HUES48 (cell line): Measurements from ENCODE around the gene CYP27A1.

Source experiments
- H3K27ac ChIP-seq: one replicate; pipeline ENCODE4 v1.7.0; 2013; ENCODE audit warnings: low read depth, low read length, inconsistent platforms
- H3K27me3 ChIP-seq: 2 replicates; pipeline ENCODE4 v1.6.1; 2013; ENCODE audit warnings: mild to moderate bottlenecking, low read length; ENCODE audit not compliant: control insufficient read depth, insufficient read depth
- H3K36me3 ChIP-seq: 2 replicates; pipeline ENCODE4 v1.6.1; 2013; ENCODE audit warnings: low read length; ENCODE audit not compliant: control insufficient read depth, insufficient read depth
- H3K4me1 ChIP-seq: 2 replicates; pipeline ENCODE4 v1.6.1; 2013; ENCODE audit warnings: mild to moderate bottlenecking, low read length; ENCODE audit not compliant: control insufficient read depth, insufficient read depth
- H3K4me3 ChIP-seq: 2 replicates; pipeline ENCODE4 v1.5.1; 2013; ENCODE audit warnings: mild to moderate bottlenecking, low read depth, low read length
- H3K9ac ChIP-seq: 2 replicates; pipeline ENCODE4 v1.6.1; 2013; ENCODE audit warnings: mild to moderate bottlenecking, low read depth, low read length, moderate library complexity
- H3K9me3 ChIP-seq: 2 replicates; pipeline ENCODE4 v1.6.1; 2013; ENCODE audit warnings: low read length; ENCODE audit not compliant: control insufficient read depth, insufficient read depth

Gene CYP27A1

DNA sequence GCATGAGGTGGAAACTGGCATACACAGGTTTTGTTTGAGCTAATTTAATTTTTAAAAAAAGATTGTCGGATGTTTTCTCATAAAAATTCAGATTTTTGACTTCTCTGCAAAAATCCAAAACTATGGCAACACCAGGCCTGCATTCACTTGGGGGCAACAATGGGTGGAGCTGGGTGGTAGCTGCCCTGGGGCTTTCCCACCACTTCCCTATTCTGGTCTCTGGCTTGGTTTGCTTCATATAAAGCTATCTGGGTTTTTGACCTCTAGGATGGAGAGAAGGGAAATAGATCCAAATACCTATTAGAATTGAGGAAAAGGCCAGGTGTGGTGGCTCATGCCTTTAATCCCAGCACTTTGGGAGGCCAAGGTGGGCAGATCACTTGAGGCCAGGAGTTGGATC lies 5.5 kb upstream of the CYP27A1 start:
- no peak overlapping the region for H3K4me3 ChIP-seq
- peaks cover 6% of the 10 kb centered on the region; the same call in 1 of the 2 replicates for H3K9me3 ChIP-seq
- H3K9ac ChIP-seq: no peak overlapping the region
- H3K27me3 ChIP-seq: peaks cover 9% of the 10 kb centered on the region
- peaks cover 4% of the 10 kb centered on the region; the same call in 1 of the 2 replicates for H3K4me1 ChIP-seq
- no peaks in the 10 kb centered on the region for H3K36me3 ChIP-seq
- no peak overlapping the region for H3K27ac ChIP-seq

DNA sequence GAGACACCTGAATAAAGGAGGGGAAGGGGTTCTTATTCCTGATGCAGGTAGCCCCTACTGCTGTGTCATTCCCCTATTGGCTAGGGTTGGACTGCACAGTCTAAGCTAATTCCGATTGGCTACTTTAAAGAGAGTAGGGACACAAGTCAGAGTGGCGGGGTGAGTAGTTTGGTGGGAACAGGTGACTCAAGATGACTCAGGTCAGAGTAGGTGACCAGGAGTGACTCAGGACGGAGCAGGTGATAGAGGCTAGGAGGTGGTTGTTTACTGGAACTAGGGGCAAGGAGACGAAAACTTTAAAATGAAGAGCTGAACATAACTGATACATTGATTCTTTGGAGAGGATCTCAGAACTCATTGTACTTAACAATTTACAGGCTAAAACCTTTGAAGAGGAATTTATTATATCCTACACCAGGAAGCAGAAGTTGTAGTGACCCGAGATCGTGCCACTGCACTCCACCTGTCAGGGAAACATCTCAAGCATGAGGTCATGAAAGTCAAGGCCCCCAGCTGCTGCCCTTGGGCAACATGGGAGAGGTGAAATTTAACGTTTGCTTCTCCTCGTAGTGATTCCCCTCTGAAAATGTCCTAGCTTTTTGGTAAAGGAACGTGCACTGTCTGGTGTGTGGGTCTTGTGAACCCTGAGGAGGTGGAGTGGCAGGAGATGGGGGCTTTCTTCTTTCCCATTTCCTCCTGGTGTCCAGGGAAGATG lies 4.5 kb upstream of the CYP27A1 start:
- Histone ChIP-seq H3K9me3 (peaks cover 6% of the 10 kb centered on the region; the same call in 1 of the 2 replicates), H3K36me3 (no peaks in the 10 kb centered on the region), H3K27me3 (peaks cover 18% of the 10 kb centered on the region)

GRCh38 chr2:218780046-218780445 lies 1.9 kb upstream of the CYP27A1 start:
- peaks cover 36% of the 10 kb centered on the region for H3K27me3 ChIP-seq
- no peak overlapping the region for H3K4me3 ChIP-seq
- peaks cover 6% of the 10 kb centered on the region; the same call in 1 of the 2 replicates for H3K9me3 ChIP-seq
- no peak overlapping the region for H3K27ac ChIP-seq
- H3K9ac ChIP-seq: no peak overlapping the region
- H3K36me3 ChIP-seq: no peaks in the 10 kb centered on the region
- peaks cover 4% of the 10 kb centered on the region; the same call in 1 of the 2 replicates for H3K4me1 ChIP-seq

More for the DNA sequence above, 4.5 kb upstream of the CYP27A1 start:
- no peak overlapping the region for H3K27ac ChIP-seq
- H3K9ac ChIP-seq: no peak overlapping the region
- no peak overlapping the region for H3K4me3 ChIP-seq
- peaks cover 4% of the 10 kb centered on the region; the same call in 1 of the 2 replicates for H3K4me1 ChIP-seq

- peaks cover 6% of the 10 kb centered on the region; the same call in 1 of the 2 replicates for H3K9me3 ChIP-seq
- peak overlapping the region; percentile 61; the same call in 1 of the 2 replicates for H3K9ac ChIP-seq
- H3K27me3 ChIP-seq: peaks cover 36% of the 10 kb centered on the region
- H3K4me3 ChIP-seq: peak overlapping the region; percentile 71
- H3K36me3 ChIP-seq: no peaks in the 10 kb centered on the region
- H3K27ac ChIP-seq: no peak overlapping the region
- H3K4me1 ChIP-seq: peaks cover 4% of the 10 kb centered on the region; the same call in 1 of the 2 replicates
Observed at GRCh38 chr2:218780851-218781690, 876 bp upstream of the CYP27A1 start.

DNA sequence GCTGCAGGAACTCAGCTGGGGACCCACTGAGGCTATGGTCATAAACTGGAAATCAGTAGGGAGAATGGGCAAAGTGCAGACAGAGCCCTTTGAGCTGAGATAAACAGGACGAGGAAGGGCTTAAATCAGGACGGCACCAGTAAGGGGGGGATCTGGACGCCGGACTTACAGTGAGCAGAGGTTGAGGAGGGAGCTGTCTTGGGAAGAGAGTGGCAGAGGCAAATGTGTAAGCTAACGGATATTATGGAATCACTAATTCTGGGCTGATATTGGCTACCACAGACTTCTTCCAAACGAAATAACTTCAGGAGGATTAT lies 539 bp downstream of the CYP27A1 start:
- H3K4me1 ChIP-seq: peaks cover 4% of the 10 kb centered on the region; the same call in 1 of the 2 replicates

GRCh38 chr2:218783688-218784087 lies 1.7 kb downstream of the CYP27A1 start:
- peaks cover 36% of the 10 kb centered on the region for H3K27me3 ChIP-seq
- H3K9me3 ChIP-seq: no peaks in the 10 kb centered on the region
- H3K27ac ChIP-seq: no peak overlapping the region
- H3K9ac ChIP-seq: no peak overlapping the region
- no peak overlapping the region for H3K4me3 ChIP-seq
- H3K4me1 ChIP-seq: peaks cover 4% of the 10 kb centered on the region; the same call in 1 of the 2 replicates
- no peaks in the 10 kb centered on the region for H3K36me3 ChIP-seq

More for the DNA sequence above, 539 bp downstream of the CYP27A1 start:
- peak overlapping the region; percentile 71 for H3K4me3 ChIP-seq
- no peaks in the 10 kb centered on the region for H3K36me3 ChIP-seq
- no peak overlapping the region for H3K9ac ChIP-seq
- H3K27me3 ChIP-seq: peaks cover 36% of the 10 kb centered on the region
- 0 out of 2 replicates have a peak, but pooled peaks cover 2% of the 10 kb centered on the region for H3K9me3 ChIP-seq
- H3K27ac ChIP-seq: no peak overlapping the region

DNA sequence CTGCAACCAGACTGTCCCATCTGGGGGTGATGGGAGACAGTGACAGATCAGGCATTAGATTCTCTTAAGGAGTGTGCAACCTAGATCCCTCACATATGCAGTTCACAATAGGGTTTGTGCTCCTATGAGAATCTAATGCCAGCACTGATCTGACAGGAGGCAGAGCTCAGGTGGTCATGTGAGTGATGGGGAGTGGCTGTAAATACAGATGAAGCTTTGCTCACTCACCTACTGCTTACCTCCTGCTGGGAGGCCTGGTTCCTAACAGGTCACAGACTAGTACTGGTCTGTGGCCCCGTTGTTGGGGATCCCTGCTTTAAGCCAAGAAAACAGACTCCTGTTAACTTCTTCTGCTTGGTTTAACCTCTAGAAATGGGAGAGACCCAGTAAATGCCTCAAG lies 3.2 kb downstream of the CYP27A1 start:
- Histone ChIP-seq H3K36me3 (no peaks in the 10 kb centered on the region), H3K4me3 (no peak overlapping the region), H3K27ac (no peak overlapping the region), H3K27me3 (peaks cover 36% of the 10 kb centered on the region), H3K9ac (no peak overlapping the region), H3K9me3 (no peaks in the 10 kb centered on the region), H3K4me1 (peaks cover 4% of the 10 kb centered on the region; the same call in 1 of the 2 replicates)

DNA sequence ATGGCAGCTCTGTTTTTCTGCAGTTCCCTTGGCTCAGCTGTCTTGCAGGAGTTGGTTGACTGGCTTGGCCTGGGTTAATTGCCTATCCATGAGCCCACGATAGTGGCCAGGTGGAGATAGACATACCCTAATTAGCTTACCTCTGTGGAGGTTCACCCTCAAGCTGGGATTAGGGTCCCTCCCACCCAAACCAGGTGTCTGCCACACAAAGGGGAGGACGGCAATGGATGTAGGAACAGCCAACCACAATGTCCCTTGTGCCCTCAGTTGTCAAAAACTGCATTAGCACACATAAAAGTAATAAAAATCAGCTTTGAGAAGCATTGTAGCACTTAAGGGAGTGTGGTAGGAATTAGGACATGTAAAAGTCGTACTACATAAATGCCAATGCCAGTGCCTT lies 4.2 kb downstream of the CYP27A1 start:
- Histone ChIP-seq H3K27me3 (peaks cover 32% of the 10 kb centered on the region), H3K4me1 (peaks cover 4% of the 10 kb centered on the region; the same call in 1 of the 2 replicates), H3K27ac (no peak overlapping the region), H3K9ac (no peak overlapping the region), H3K4me3 (no peak overlapping the region), H3K9me3 (no peaks in the 10 kb centered on the region), H3K36me3 (no peaks in the 10 kb centered on the region)

DNA sequence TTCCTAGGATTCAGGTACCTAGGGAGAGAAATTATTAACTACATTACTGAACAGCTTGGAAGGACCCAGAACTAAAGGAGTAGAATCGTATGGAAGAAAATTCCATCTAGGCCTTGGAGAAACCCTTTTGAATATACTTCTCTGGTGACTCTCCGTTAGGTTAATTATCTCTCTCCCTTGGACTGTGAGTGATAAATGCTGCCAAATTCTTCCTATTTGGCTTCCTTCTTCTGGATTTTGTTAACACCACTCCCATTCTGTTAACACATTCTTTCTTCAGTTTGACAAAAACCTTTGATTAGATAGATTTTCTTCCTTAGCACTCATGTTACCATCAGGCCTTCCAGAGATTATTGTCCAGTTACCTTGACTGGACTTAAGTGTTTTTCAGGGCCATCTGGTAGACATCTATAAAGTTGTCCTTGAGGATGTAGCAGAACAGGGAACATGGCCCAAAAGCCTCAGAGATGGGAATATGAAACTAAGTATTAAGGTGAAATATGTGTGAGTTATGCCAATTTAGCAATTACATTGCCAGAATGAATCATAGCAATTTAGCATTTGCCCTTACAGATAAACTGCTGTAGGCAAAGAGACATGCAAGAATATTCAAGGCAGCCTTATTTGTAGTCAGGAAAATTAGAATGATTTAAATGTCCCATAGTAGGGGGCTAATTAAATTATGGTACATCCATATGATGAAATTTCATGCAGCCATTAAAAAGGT lies 6.7 kb downstream of the CYP27A1 start:
- Histone ChIP-seq H3K27me3 (peaks cover 6% of the 10 kb centered on the region), H3K36me3 (no peaks in the 10 kb centered on the region), H3K4me3 (no peak overlapping the region), H3K9me3 (no peaks in the 10 kb centered on the region), H3K9ac (no peak overlapping the region), H3K4me1 (no peaks in the 10 kb centered on the region), H3K27ac (no peak overlapping the region)

GRCh38 chr2:218792433-218792832 lies 10.5 kb downstream of the CYP27A1 start:
- Histone ChIP-seq H3K4me3 (no peak overlapping the region), H3K36me3 (no peaks in the 10 kb centered on the region), H3K27me3 (no peaks in the 10 kb centered on the region), H3K4me1 (peaks cover 4% of the 10 kb centered on the region; the same call in 1 of the 2 replicates), H3K9ac (no peak overlapping the region), H3K27ac (no peak overlapping the region), H3K9me3 (no peaks in the 10 kb centered on the region)
